ENCODE measurements around the gene ZBTB7A.

DNA sequence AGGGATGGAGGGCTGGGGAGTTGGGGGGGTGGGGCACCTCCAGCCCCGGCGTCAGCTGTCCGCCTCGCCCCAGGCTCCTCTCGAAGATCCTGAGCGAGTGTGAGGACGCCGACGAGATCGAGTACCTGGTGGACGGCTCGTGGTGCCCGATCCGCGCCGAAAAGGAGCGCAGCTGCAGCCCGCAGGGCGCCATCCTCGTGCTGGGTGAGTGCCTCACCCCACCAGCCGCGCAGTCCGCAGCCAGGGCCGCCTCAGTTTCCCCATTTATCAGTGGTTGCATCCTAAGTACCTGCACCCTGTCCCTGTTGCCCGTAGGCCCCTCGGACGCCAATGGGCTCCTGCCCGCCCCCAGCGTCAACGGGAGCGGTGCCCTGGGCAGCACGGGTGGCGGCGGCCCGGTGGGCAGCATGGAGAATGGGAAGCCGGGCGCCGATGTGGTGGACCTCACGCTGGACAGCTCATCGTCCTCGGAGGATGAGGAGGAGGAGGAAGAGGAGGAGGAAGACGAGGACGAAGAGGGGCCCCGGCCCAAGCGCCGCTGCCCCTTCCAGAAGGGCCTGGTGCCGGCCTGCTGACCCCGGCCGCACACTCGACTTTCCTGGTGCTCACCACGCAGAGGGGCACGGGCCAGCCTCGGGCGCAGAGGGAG, 29.3 kb downstream of the ZBTB7A start:
- no peak for TF ChIP-seq ELF4 (CRISPR knock-in tag; IDR thresholded peaks at IDR 0.05; ENCODE audit: low read depth)
- TF ChIP-seq, protein P1, sequence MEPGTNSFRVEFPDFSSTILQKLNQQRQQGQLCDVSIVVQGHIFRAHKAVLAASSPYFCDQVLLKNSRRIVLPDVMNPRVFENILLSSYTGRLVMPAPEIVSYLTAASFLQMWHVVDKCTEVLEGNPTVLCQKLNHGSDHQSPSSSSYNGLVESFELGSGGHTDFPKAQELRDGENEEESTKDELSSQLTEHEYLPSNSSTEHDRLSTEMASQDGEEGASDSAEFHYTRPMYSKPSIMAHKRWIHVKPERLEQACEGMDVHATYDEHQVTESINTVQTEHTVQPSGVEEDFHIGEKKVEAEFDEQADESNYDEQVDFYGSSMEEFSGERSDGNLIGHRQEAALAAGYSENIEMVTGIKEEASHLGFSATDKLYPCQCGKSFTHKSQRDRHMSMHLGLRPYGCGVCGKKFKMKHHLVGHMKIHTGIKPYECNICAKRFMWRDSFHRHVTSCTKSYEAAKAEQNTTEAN (CRISPR knock-in tag; IDR thresholded peaks at IDR 0.05) = no peak
- TF ChIP-seq, protein P2, sequence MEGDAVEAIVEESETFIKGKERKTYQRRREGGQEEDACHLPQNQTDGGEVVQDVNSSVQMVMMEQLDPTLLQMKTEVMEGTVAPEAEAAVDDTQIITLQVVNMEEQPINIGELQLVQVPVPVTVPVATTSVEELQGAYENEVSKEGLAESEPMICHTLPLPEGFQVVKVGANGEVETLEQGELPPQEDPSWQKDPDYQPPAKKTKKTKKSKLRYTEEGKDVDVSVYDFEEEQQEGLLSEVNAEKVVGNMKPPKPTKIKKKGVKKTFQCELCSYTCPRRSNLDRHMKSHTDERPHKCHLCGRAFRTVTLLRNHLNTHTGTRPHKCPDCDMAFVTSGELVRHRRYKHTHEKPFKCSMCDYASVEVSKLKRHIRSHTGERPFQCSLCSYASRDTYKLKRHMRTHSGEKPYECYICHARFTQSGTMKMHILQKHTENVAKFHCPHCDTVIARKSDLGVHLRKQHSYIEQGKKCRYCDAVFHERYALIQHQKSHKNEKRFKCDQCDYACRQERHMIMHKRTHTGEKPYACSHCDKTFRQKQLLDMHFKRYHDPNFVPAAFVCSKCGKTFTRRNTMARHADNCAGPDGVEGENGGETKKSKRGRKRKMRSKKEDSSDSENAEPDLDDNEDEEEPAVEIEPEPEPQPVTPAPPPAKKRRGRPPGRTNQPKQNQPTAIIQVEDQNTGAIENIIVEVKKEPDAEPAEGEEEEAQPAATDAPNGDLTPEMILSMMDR (IDR thresholded peaks at IDR 0.05) = no peak
- no peak for TF ChIP-seq ZNF317 (CRISPR knock-in tag; IDR thresholded peaks at IDR 0.05; ENCODE audit: borderline replicate concordance, low read depth)
- no peak for TF ChIP-seq EMX1 (CRISPR knock-in tag; IDR thresholded peaks at IDR 0.05)
- TF ChIP-seq, protein P3, sequence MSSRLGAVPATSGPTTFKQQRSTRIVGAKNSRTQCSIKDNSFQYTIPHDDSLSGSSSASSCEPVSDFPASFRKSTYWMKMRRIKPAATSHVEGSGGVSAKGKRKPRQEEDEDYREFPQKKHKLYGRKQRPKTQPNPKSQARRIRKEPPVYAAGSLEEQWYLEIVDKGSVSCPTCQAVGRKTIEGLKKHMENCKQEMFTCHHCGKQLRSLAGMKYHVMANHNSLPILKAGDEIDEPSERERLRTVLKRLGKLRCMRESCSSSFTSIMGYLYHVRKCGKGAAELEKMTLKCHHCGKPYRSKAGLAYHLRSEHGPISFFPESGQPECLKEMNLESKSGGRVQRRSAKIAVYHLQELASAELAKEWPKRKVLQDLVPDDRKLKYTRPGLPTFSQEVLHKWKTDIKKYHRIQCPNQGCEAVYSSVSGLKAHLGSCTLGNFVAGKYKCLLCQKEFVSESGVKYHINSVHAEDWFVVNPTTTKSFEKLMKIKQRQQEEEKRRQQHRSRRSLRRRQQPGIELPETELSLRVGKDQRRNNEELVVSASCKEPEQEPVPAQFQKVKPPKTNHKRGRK (CRISPR knock-in tag; IDR thresholded peaks at IDR 0.05; ENCODE audit: borderline replicate concordance) = no peak
- no peak for TF ChIP-seq NR1H2 (CRISPR knock-in tag; IDR thresholded peaks at IDR 0.05)
- TF ChIP-seq, protein P4, sequence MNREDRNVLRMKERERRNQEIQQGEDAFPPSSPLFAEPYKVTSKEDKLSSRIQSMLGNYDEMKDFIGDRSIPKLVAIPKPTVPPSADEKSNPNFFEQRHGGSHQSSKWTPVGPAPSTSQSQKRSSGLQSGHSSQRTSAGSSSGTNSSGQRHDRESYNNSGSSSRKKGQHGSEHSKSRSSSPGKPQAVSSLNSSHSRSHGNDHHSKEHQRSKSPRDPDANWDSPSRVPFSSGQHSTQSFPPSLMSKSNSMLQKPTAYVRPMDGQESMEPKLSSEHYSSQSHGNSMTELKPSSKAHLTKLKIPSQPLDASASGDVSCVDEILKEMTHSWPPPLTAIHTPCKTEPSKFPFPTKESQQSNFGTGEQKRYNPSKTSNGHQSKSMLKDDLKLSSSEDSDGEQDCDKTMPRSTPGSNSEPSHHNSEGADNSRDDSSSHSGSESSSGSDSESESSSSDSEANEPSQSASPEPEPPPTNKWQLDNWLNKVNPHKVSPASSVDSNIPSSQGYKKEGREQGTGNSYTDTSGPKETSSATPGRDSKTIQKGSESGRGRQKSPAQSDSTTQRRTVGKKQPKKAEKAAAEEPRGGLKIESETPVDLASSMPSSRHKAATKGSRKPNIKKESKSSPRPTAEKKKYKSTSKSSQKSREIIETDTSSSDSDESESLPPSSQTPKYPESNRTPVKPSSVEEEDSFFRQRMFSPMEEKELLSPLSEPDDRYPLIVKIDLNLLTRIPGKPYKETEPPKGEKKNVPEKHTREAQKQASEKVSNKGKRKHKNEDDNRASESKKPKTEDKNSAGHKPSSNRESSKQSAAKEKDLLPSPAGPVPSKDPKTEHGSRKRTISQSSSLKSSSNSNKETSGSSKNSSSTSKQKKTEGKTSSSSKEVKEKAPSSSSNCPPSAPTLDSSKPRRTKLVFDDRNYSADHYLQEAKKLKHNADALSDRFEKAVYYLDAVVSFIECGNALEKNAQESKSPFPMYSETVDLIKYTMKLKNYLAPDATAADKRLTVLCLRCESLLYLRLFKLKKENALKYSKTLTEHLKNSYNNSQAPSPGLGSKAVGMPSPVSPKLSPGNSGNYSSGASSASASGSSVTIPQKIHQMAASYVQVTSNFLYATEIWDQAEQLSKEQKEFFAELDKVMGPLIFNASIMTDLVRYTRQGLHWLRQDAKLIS (CRISPR knock-in tag; IDR thresholded peaks at IDR 0.05; ENCODE audit: borderline replicate concordance) = no peak
- TF ChIP-seq SP1 (CRISPR knock-in tag; conservative IDR thresholded peaks at IDR 0.05) = no peak
